Cerebellar nuclear complex (tissue), 1 donor: ENCODE results near the gene DSG2.
"Not testable (repeated sequence)": the region's sequence is repeated elsewhere in the genome, so short reads cannot be mapped to it uniquely, and the experiment has no call there.

Source experiments
- DNase-seq, 2 experiments: peaks; one replicate each; lab custom pipeline; 2025; lab: John Stamatoyannopoulos, UW

The DSG2 gene

GRCh38 chr18:31500051-31500688, 2.2 kb downstream of the DSG2 start:
- no peak for DNase-seq

GRCh38 chr18:31503011-31503410, 5.0 kb downstream of the DSG2 start:
- DNase-seq, result no peak

GRCh38 chr18:31504455-31505147, 6.6 kb downstream of the DSG2 start:
- DNase-seq, result no peak

GRCh38 chr18:31505156-31505555, 7.2 kb downstream of the DSG2 start:
- DNase-seq, result no peak

GRCh38 chr18:31506024-31506742, 8.2 kb downstream of the DSG2 start:
- no peak for DNase-seq

- not testable (repeated sequence) for DNase-seq
Measured at GRCh38 chr18:31507124-31507523, 9.1 kb downstream of the DSG2 start.

- no peak for DNase-seq
Measured at GRCh38 chr18:31508781-31509180, 10.8 kb downstream of the DSG2 start.

- DNase-seq, result no peak
Measured at GRCh38 chr18:31509571-31509970, 11.6 kb downstream of the DSG2 start.

GRCh38 chr18:31510319-31510718, 12.3 kb downstream of the DSG2 start:
- DNase-seq, result no peak

- no peak for DNase-seq
Measured at GRCh38 chr18:31511098-31511497, 13.1 kb downstream of the DSG2 start.

GRCh38 chr18:31512203-31512764, 14.3 kb downstream of the DSG2 start:
- DNase-seq, result no peak

GRCh38 chr18:31513189-31513935, 15.4 kb downstream of the DSG2 start:
- DNase-seq, result no peak

GRCh38 chr18:31516437-31516836, 18.5 kb downstream of the DSG2 start:
- DNase-seq, result no peak

- no peak for DNase-seq
Measured at GRCh38 chr18:31526374-31526773, 28.4 kb downstream of the DSG2 start.

- DNase-seq, result no peak
Measured at GRCh38 chr18:31533236-31533635, 35.3 kb downstream of the DSG2 start.

GRCh38 chr18:31538837-31539236, 40.9 kb downstream of the DSG2 start:
- no peak for DNase-seq

GRCh38 chr18:31546476-31546875, 48.5 kb downstream of the DSG2 start:
- DNase-seq, result no peak

- no peak for DNase-seq
Measured at GRCh38 chr18:31548853-31549252, 50.9 kb downstream of the DSG2 start.

GRCh38 chr18:31549416-31549815, 51.4 kb downstream of the DSG2 start:
- no peak for DNase-seq

GRCh38 chr18:31551883-31552282, 53.9 kb downstream of the DSG2 start:
- DNase-seq, result no peak

- no peak for DNase-seq
Measured at GRCh38 chr18:31553800-31554199, 55.8 kb downstream of the DSG2 start.

GRCh38 chr18:31554776-31555175, 56.8 kb downstream of the DSG2 start:
- DNase-seq, result no peak
